Measurements from ENCODE around the gene TIPIN. TPM values are rescaled to one million over a fixed set of nuclear protein-coding genes. Genes with fewer than 3 reads are reported as not detected.
"Not testable (repeated sequence)": the region's sequence is repeated elsewhere in the genome, so short reads cannot be mapped to it uniquely, and the experiment has no call there.

Gene TIPIN
- total and polyA plus RNA-seq, 11 donors = 1.9 to 6.2 (median 3.8) TPM

DNA sequence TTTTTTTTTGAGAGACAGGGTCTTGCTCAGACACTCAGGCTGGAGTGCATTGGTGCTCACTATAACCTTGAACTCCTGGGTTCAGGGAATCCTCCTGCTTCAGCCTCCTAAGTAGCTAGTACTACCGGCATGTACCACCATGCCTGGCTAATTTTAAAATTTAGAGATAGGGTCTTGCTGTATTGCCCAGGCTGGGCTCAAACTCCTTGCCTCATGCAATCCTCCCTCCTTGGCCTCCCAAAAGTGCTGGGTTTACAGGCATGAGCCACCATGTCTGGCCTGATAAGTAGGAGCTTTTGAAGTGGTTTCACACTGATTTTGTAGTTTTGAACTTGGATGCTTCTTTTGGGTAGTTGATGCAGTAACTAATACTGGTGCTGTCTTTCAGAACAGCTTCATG is 38.0 kb upstream of the TIPIN start:
- H3K4me1 ChIP-seq = peaks cover 0 to 62% (median under 1%) of the 10 kb centered on the region in 12 donors
- no peaks in the 10 kb centered on the region for H3K27me3 ChIP-seq
- H3K9me3 ChIP-seq = no peaks in the 10 kb centered on the region
- 88 to 95% (median 91%) methylated on average over 1 of the region's 1 CpG for WGBS, 4 donors
- no peak overlapping the region for H3K4me3 ChIP-seq
- TF ChIP-seq, protein P1, sequence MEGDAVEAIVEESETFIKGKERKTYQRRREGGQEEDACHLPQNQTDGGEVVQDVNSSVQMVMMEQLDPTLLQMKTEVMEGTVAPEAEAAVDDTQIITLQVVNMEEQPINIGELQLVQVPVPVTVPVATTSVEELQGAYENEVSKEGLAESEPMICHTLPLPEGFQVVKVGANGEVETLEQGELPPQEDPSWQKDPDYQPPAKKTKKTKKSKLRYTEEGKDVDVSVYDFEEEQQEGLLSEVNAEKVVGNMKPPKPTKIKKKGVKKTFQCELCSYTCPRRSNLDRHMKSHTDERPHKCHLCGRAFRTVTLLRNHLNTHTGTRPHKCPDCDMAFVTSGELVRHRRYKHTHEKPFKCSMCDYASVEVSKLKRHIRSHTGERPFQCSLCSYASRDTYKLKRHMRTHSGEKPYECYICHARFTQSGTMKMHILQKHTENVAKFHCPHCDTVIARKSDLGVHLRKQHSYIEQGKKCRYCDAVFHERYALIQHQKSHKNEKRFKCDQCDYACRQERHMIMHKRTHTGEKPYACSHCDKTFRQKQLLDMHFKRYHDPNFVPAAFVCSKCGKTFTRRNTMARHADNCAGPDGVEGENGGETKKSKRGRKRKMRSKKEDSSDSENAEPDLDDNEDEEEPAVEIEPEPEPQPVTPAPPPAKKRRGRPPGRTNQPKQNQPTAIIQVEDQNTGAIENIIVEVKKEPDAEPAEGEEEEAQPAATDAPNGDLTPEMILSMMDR (IDR thresholded peaks at IDR 0.05) = no peak
- TF ChIP-seq POLR2A (IDR thresholded peaks at IDR 0.05) = no peak
- H3K36me3 ChIP-seq = peaks cover 0 to 16% (median 3%) of the 10 kb centered on the region in 9 donors
- intact Hi-C loops (cut with DNase I) = loop anchor here in 1 of 10 donors (10.0 kb wide), 1 partner anchor 60 kb away; no protein-coding TSS in a partner anchor
- no peak overlapping the region for H3K27ac ChIP-seq
- DNase-seq (no peak), ATAC-seq (no peak)

- intact Hi-C loops (cut with DNase I) = loop anchor here in 1 of 10 donors (10.0 kb wide), 1 partner anchor 58 kb away; no protein-coding TSS in a partner anchor
- not testable (repeated sequence) for DNase-seq, H3K27ac ChIP-seq, H3K27me3 ChIP-seq, H3K9me3 ChIP-seq, H3K4me3 ChIP-seq, ATAC-seq
- Histone ChIP-seq H3K36me3 (peaks cover 0 to 16% (median 0%) of the 10 kb centered on the region in 9 donors), H3K4me1 (peaks cover 0 to 76% (median 12%) of the 10 kb centered on the region in 12 donors)
- WGBS, 4 donors = 82 to 95% (median 88%) methylated on average over 1 of the region's 1 CpG
Observed at GRCh38 chr15:66393037-66393436, 36.6 kb upstream of the TIPIN start.

DNA sequence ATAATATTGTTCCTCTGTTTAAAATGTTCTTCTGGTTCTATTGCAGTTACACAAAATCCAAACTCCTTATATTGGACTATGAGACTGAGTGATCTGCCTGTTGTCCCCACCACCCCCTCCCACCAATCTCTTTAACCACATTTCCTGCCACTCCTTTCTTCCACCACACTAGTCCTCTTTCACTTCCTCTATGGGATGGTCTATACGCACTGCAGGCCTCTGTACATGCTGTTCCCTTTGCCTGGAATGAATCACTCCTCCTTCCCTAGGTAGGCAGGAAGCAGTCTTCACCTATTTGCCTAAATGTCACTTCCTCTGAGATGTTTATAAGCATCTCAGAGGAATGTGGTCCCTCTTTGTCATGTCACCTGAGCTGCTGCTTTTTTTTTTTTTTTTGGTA is 34.2 kb upstream of the TIPIN start:
- Histone ChIP-seq H3K36me3 (peaks cover 0 to 10% (median 0%) of the 10 kb centered on the region in 9 donors), H3K27me3 (no peaks in the 10 kb centered on the region), H3K9me3 (no peaks in the 10 kb centered on the region), H3K4me3 (no peak overlapping the region), H3K27ac (peak overlapping the region in 1 of 12 donors; percentile 12), H3K4me1 (peaks cover 0 to 82% (median 18%) of the 10 kb centered on the region in 12 donors)
- intact Hi-C loops (cut with DNase I) = loop anchor here in 2 of 10 donors (2.0 to 10.0 kb wide), 2 partner anchors 16 to 56 kb away; no protein-coding TSS in a partner anchor
- ATAC-seq (no peak), DNase-seq (no peak)
- TF ChIP-seq, protein P1 (IDR thresholded peaks at IDR 0.05) = no peak
- TF ChIP-seq POLR2A (IDR thresholded peaks at IDR 0.05) = no peak
- WGBS, 4 donors = 46 to 69% (median 64%) methylated on average over 1 of the region's 1 CpG

GRCh38 chr15:66389859-66390381 is 33.4 kb upstream of the TIPIN start:
- Histone ChIP-seq H3K4me1 (peaks cover 0 to 76% (median 20%) of the 10 kb centered on the region in 12 donors), H3K4me3 (no peak overlapping the region), H3K27me3 (no peaks in the 10 kb centered on the region), H3K9me3 (no peaks in the 10 kb centered on the region), H3K27ac (peak overlapping the region in 1 of 12 donors; percentile 12), H3K36me3 (peaks cover 0 to 5% (median 0%) of the 10 kb centered on the region in 9 donors)
- DNase-seq = no peak
- TF ChIP-seq, protein P1 (IDR thresholded peaks at IDR 0.05) = no peak
- no peak for TF ChIP-seq POLR2A (IDR thresholded peaks at IDR 0.05)
- intact Hi-C loops (cut with DNase I) = loop anchor here in 2 of 10 donors (2.0 to 10.0 kb wide), 3 partner anchors 17 to 107 kb away; partner anchors contain the start of gene SNAPC5 (in 1 of the 2)
- ATAC-seq = no peak
